ENCODE measurements around the gene OR56B1. TPM values are rescaled to one million over a fixed set of nuclear protein-coding genes. Genes with fewer than 3 reads are reported as not detected.
"Not testable (repeated sequence)": the region's sequence is repeated elsewhere in the genome, so short reads cannot be mapped to it uniquely, and the experiment has no call there.

Gene OR56B1, protein sequence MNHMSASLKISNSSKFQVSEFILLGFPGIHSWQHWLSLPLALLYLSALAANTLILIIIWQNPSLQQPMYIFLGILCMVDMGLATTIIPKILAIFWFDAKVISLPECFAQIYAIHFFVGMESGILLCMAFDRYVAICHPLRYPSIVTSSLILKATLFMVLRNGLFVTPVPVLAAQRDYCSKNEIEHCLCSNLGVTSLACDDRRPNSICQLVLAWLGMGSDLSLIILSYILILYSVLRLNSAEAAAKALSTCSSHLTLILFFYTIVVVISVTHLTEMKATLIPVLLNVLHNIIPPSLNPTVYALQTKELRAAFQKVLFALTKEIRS
- not detected for total RNA-seq

- no peak for ATAC-seq
Measured at GRCh38 chr11:5736396-5736795, at the start of gene OR56B1. Gene OR56B1 (plus strand): TSS chr11:5736448. CDS start chr11:5736517, 69 bp downstream.

DNA sequence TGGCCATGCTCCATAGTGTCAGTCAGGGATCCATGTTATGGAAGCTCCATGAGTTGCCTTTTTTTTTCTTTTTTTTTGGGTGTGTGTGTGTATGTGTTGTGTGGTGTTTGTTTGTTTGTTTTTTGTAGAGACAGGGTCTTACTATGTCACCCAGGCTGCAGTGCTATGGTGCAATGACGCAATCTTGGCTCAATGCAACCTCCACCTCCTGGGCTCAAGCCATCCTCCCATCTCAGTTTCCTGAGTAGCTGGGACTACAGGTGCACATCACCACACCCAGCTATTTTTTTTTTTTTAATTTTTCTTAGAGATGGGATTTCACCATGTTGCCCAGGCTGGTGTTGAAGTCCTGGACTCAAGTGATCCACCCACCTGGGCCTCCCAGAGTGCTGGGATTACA, 47.8 kb upstream of the OR56B1 start:
- ATAC-seq = no peak

DNA sequence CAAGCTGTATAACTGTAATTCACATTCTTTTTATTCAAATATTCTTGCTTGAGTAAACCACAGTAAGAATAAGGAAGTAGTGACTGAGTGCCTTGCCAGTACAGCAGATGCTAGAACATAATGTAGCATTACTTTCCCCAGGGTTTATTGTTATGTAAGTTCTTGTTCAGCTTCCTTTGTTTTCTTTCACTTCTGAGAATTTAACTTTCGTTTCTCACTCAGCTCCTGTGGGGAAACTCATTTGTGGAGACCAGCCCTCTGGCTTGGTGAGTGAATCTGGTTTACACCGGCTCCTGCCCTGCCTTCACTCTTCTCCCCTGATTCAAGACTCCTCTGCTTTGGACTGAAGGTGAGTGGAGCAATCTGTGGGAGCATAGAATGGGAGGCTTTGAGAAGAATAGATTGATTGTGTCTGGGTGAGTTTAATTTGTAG, 46.7 kb upstream of the OR56B1 start, which contains the start of gene TRIM22:
Gene TRIM22 (plus strand): TSS at position 240 of the 433 bp plus-strand sequence. CDS start 6,443 bp downstream, outside the sequence.
- ATAC-seq = peak; percentile 76

DNA sequence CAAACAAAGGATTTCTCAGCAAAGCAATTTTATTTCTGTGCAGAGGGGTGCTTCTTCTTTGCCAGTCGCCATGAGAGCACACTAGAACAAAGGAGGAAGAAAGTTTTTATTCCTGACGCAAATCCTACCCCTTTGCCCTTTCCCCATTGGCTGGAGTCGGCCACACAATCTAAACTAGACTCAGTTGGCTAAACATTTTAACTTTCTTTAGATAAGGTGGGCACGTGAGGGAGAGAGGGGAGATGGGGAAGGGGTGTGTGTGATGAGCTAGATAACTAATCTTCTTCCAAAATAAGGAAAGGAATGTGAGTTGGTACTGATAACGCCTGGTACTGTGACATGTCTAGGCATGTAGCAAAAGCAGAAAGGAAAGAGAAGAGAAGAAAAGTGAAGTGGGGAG, 46.0 kb upstream of the OR56B1 start:
- no peak for ATAC-seq

GRCh38 chr11:5690736-5691135, 45.5 kb upstream of the OR56B1 start:
- ATAC-seq = no peak

GRCh38 chr11:5691238-5691963, 44.8 kb upstream of the OR56B1 start:
- ATAC-seq = not testable (repeated sequence)

- no peak for ATAC-seq
Measured at GRCh38 chr11:5691964-5692361, 44.3 kb upstream of the OR56B1 start.

GRCh38 chr11:5694642-5695041, 41.6 kb upstream of the OR56B1 start:
- ATAC-seq = no peak

GRCh38 chr11:5695580-5695979, 40.7 kb upstream of the OR56B1 start:
- ATAC-seq = no peak

DNA sequence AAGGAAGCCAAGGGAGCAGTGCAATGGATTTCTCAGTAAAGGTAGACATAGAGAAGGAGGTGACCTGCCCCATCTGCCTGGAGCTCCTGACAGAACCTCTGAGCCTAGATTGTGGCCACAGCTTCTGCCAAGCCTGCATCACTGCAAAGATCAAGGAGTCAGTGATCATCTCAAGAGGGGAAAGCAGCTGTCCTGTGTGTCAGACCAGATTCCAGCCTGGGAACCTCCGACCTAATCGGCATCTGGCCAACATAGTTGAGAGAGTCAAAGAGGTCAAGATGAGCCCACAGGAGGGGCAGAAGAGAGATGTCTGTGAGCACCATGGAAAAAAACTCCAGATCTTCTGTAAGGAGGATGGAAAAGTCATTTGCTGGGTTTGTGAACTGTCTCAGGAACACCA, 40.0 kb upstream of the OR56B1 start:
- no peak for ATAC-seq

GRCh38 chr11:5698281-5698680, 38.0 kb upstream of the OR56B1 start:
- ATAC-seq = no peak

DNA sequence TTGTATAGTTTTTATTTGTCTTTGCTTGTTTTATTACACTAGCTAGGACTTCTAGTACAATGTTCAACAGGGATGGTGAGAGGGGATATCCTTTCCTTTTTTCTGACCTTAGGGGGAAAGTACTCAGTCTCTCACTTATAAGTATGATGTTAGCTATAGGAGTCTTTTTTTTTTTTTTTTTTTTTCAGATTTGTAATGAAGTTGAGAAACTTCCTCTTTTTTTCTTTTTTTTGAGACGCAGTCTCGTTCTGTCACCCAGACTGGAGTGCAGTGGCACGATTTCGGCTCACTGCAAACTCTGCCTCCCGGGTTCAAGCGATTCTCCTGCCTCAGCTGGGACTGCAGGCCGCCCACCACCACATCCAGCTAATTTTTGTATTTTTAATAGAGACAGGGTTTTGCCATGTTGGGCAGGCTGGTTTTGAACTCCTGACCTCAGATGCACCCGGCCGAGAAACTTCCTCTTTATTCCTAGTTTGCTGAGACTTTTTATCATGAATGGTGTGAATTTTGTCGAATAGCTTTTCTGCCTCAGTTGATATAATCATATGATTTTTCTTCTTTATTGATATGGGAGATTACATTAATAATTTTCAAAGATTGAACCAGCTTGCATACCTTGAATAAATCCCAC, 35.7 kb upstream of the OR56B1 start:
- ATAC-seq = no peak

- ATAC-seq = no peak
Measured at GRCh38 chr11:5701055-5701577, 35.1 kb upstream of the OR56B1 start.

DNA sequence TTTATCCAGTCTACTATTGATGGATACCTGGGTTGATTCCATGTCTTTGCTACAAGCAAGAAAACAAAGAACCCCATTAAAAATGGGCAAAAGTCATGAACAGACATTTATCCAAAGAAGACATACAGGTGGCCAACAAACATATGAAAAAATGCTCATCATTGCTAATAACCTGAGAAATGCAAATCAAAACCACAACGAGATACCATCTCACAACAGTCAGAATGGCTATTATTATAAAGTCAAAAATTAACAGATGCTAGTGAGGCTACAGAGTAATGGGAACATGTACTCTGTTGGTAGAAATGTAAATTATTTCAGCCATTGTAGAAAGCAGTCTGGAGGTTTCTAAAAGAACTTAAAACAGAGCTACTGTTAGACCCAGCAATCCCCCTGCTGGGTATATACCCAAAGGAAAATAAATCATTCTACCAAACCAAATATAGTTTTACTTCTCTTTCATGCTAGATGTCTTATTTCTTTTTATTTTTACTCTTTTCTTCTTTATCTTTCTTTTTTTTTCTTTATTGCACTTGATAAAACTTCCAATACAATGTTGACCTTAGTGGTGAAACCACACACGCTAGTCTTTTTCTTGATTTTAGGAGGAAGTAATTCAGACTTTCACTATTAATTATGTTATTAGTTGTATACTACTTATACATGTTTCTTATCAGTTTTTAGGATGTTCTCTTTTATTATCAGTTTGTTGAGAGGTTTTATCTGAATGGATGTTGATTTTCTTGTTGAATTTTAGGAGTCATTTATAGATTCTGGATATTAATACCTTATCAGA, 32.3 kb upstream of the OR56B1 start:
- ATAC-seq = no peak

- no peak for ATAC-seq
Measured at GRCh38 chr11:5705688-5706087, 30.6 kb upstream of the OR56B1 start.

- peak; percentile 45 for ATAC-seq
Measured at GRCh38 chr11:5712507-5712906, 23.7 kb upstream of the OR56B1 start.

DNA sequence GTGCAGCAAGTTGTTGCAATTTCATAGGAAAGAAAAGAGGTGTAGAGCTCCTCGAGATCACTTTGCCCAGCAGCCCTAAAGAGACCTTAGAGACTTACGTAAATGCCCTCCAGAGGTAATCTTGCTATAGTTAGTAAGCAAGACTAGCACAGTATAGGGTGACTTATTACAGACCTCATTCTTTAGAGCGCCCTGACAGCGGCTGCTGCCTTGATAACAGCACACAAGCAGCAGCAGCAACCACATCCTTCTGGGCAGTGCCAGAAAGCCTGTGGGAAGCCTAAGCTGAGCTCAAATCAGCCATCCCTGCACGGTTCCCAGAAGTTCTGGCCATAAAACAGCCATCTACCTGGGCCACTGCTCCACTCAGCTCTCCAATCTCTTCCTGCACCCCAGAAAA, 22.6 kb upstream of the OR56B1 start:
- ATAC-seq = no peak

- ATAC-seq = not testable (repeated sequence)
Measured at GRCh38 chr11:5716518-5716917, 19.7 kb upstream of the OR56B1 start.

GRCh38 chr11:5719703-5720495, 16.3 kb upstream of the OR56B1 start:
- no peak for ATAC-seq

DNA sequence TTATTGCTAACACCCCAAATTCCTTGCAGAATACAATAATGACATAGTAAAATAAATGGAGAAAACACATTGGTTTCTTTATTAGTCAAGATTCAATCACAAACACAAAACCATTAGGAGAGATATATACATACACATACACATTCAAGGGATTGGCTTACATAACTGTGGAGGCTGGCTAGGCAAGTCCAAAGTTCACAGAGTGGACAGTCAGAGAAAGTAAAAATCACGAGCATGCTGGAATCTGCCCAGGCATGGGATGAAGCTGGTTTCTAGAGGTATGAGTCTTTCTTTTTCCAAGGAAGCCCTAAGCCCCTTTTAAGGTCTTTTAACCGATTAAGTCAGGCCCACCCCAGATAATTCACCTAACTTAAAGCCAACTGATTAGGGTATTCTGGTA, 13.6 kb upstream of the OR56B1 start:
- no peak for ATAC-seq

- ATAC-seq = no peak
Measured at GRCh38 chr11:5726351-5726750, 9.9 kb upstream of the OR56B1 start.

DNA sequence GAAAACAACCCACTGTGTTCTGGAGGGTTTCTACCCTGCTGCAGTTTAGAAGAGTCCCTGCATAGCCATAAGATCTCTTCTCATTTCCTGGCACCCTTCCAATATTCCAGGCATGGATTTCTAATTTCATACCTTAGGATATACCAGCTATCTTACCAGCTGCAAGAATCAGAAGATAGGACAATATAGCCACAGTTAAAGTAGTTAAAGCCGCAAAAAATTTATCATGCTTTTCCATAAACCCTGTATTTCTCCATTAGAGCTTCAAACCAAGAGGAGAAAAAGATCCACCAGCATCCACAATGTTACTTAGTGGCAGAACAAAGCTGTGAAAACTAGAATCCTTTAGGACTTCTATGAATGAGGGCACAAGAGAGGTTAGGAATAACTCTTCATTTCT, 8.6 kb upstream of the OR56B1 start:
- ATAC-seq = no peak
